Measurements from ENCODE around the gene ZFPM1. TPM values are rescaled to one million over a fixed set of nuclear protein-coding genes. Genes with fewer than 3 reads are reported as not detected.

ZFPM1 gene
- total RNA-seq, 4 donors from 2014 or later, result 0.31 to 0.71 (median 0.56) TPM

- in situ Hi-C loops (cut with MboI; ENCODE audit: low sequenced_read_pairs in 4 of 4) (no loop called here), intact Hi-C loops (cut with DNase I; ENCODE audit: low total_unique reads) (no loop called here)
- peaks cover 7 to 13% (median 9%) of the 10 kb centered on the region in 3 donors for H3K27me3 ChIP-seq
- no peaks in the 10 kb centered on the region for H3K9me3 ChIP-seq
- no peak for TF ChIP-seq POLR2A (IDR thresholded peaks at IDR 0.05)
- TF ChIP-seq, protein P1, sequence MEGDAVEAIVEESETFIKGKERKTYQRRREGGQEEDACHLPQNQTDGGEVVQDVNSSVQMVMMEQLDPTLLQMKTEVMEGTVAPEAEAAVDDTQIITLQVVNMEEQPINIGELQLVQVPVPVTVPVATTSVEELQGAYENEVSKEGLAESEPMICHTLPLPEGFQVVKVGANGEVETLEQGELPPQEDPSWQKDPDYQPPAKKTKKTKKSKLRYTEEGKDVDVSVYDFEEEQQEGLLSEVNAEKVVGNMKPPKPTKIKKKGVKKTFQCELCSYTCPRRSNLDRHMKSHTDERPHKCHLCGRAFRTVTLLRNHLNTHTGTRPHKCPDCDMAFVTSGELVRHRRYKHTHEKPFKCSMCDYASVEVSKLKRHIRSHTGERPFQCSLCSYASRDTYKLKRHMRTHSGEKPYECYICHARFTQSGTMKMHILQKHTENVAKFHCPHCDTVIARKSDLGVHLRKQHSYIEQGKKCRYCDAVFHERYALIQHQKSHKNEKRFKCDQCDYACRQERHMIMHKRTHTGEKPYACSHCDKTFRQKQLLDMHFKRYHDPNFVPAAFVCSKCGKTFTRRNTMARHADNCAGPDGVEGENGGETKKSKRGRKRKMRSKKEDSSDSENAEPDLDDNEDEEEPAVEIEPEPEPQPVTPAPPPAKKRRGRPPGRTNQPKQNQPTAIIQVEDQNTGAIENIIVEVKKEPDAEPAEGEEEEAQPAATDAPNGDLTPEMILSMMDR (IDR thresholded peaks at IDR 0.05 in 4 of 5, conservative IDR thresholded peaks at IDR 0.05 in 1 of 5), result no peak
- no peaks in the 10 kb centered on the region for H3K36me3 ChIP-seq
- no peak overlapping the region for H3K4me3 ChIP-seq
- H3K27ac ChIP-seq, result no peak overlapping the region
- no peaks in the 10 kb centered on the region for H3K4me1 ChIP-seq
- no peak for ATAC-seq
- DNase-seq, result no peak
Observed at GRCh38 chr16:88512728-88513696, 59.9 kb downstream of the ZFPM1 start.

DNA sequence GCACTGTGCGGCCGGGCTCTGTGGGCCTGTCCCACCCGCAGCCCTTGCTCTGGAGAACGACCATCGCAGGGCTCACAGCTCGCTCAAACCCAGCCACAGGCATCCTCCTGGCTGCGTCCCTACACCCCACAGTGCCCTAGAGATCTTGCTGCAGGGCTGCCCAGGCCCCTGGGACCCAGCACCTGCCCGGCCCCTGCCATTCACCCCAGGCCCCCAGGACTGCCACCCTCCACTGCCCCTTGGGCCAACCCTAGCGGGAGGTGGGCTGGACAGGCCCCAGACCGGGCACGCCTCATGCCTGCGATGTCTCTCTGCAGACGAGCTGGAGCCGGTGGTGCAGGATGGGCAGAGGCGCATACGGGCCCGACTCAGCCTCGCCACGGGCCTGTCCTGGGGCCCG is 61.0 kb downstream of the ZFPM1 start:
- Histone ChIP-seq H3K36me3 (no peaks in the 10 kb centered on the region), H3K27me3 (peaks cover 9 to 22% (median 11%) of the 10 kb centered on the region in 3 donors), H3K4me1 (no peaks in the 10 kb centered on the region), H3K9me3 (no peaks in the 10 kb centered on the region), H3K4me3 (no peak overlapping the region), H3K27ac (no peak overlapping the region)
- DNase-seq (no peak), ATAC-seq (no peak)
- intact Hi-C loops (cut with DNase I; ENCODE audit: low total_unique reads) (no loop called here), in situ Hi-C loops (cut with MboI; ENCODE audit: low sequenced_read_pairs in 4 of 4) (no loop called here)
- TF ChIP-seq, protein P1 (IDR thresholded peaks at IDR 0.05 in 4 of 5, conservative IDR thresholded peaks at IDR 0.05 in 1 of 5), result no peak
- no peak for TF ChIP-seq POLR2A (IDR thresholded peaks at IDR 0.05)

GRCh38 chr16:88514526-88515232 is 61.6 kb downstream of the ZFPM1 start:
- intact Hi-C loops (cut with DNase I; ENCODE audit: low total_unique reads) (no loop called here), in situ Hi-C loops (cut with MboI; ENCODE audit: low sequenced_read_pairs in 4 of 4) (no loop called here)
- Histone ChIP-seq H3K27ac (no peak overlapping the region), H3K4me1 (no peaks in the 10 kb centered on the region), H3K27me3 (peaks cover 9 to 27% (median 11%) of the 10 kb centered on the region in 3 donors), H3K9me3 (no peaks in the 10 kb centered on the region), H3K4me3 (no peak overlapping the region), H3K36me3 (no peaks in the 10 kb centered on the region)
- ATAC-seq (no peak), DNase-seq (no peak)
- TF ChIP-seq, protein P1 (IDR thresholded peaks at IDR 0.05 in 4 of 5, conservative IDR thresholded peaks at IDR 0.05 in 1 of 5), result no peak
- no peak for TF ChIP-seq POLR2A (IDR thresholded peaks at IDR 0.05)

GRCh38 chr16:88515371-88515770 is 62.3 kb downstream of the ZFPM1 start:
- H3K4me1 ChIP-seq, result no peaks in the 10 kb centered on the region
- ATAC-seq, result no peak
- no peaks in the 10 kb centered on the region for H3K9me3 ChIP-seq
- in situ Hi-C loops (cut with MboI; ENCODE audit: low sequenced_read_pairs in 4 of 4), result no loop called here
- intact Hi-C loops (cut with DNase I; ENCODE audit: low total_unique reads), result no loop called here
- H3K36me3 ChIP-seq, result no peaks in the 10 kb centered on the region
- no peak overlapping the region for H3K27ac ChIP-seq
- H3K4me3 ChIP-seq, result no peak overlapping the region
- H3K27me3 ChIP-seq, result peaks cover 12 to 34% (median 14%) of the 10 kb centered on the region in 3 donors
- TF ChIP-seq, protein P1 (IDR thresholded peaks at IDR 0.05 in 4 of 5, conservative IDR thresholded peaks at IDR 0.05 in 1 of 5), result no peak
- no peak for TF ChIP-seq POLR2A (IDR thresholded peaks at IDR 0.05)
- DNase-seq, result no peak
